GM23248 (cell line): ENCODE measurements around the gene ACTL10. TPM values are rescaled to one million over a fixed set of nuclear protein-coding genes. Genes with fewer than 3 reads are reported as not detected.

ENCODE experiments used
- DNase-seq: peaks from one replicate; pipeline ENCODE4 v3.0.0-alpha.2; 2015
- H2AFZ ChIP-seq: fragments of 200-600 bp; sonication (generic); 2 replicates; pipeline ENCODE4 v1.6.1; 2016; ENCODE audit warnings: antibody characterized with exemption
- H3F3A ChIP-seq: fragments of 200-600 bp; sonication (generic); 2 replicates; pipeline ENCODE4 v1.6.1; 2016; ENCODE audit warnings: mild to moderate bottlenecking, antibody characterized with exemption, mixed run types; ENCODE audit not compliant: insufficient read depth
- H3K27ac ChIP-seq: fragments of 200-600 bp; sonication (generic); 2 replicates; pipeline ENCODE4 v1.5.1; 2016; ENCODE audit warnings: mild to moderate bottlenecking
- H3K27me3 ChIP-seq: fragments of 200-600 bp; sonication (generic); replicated peaks from 2 replicates; pipeline ENCODE4 v1.6.1; 2016; ENCODE audit warnings: mild to moderate bottlenecking; ENCODE audit not compliant: insufficient read depth
- H3K36me3 ChIP-seq: fragments of 200-600 bp; sonication (generic); 2 replicates; pipeline ENCODE4 v1.6.1; 2016; ENCODE audit warnings: low read depth, mild to moderate bottlenecking
- H3K4me1 ChIP-seq: fragments of 200-600 bp; sonication (generic); 2 replicates; pipeline ENCODE4 v1.6.1; 2016; ENCODE audit warnings: mild to moderate bottlenecking; ENCODE audit not compliant: insufficient read depth
- H3K4me2 ChIP-seq: fragments of 200-600 bp; sonication (generic); one replicate; pipeline ENCODE4 v1.6.1; 2016; ENCODE audit warnings: mild to moderate bottlenecking; ENCODE audit not compliant: unreplicated experiment
- H3K4me3 ChIP-seq: fragments of 200-600 bp; sonication (generic); 2 replicates; pipeline ENCODE4 v1.5.1; 2016; ENCODE audit warnings: mild to moderate bottlenecking
- H3K79me2 ChIP-seq: fragments of 200-600 bp; sonication (generic); 2 replicates; pipeline ENCODE4 v1.6.1; 2016; ENCODE audit warnings: mild to moderate bottlenecking; ENCODE audit not compliant: insufficient read depth
- H3K9ac ChIP-seq: fragments of 200-600 bp; sonication (generic); 2 replicates; pipeline ENCODE4 v1.6.1; 2016; ENCODE audit warnings: mild to moderate bottlenecking
- H3K9me2 ChIP-seq: fragments of 200-600 bp; sonication (generic); 2 replicates; pipeline ENCODE4 v1.6.1; 2016; ENCODE audit warnings: mixed run types, mild to moderate bottlenecking, moderate library complexity; ENCODE audit not compliant: insufficient read depth
- H3K9me3 ChIP-seq: fragments of 200-600 bp; sonication (generic); one replicate; pipeline ENCODE4 v1.6.1; 2017; ENCODE audit warnings: low read depth
- H4K20me1 ChIP-seq: fragments of 200-600 bp; sonication (generic); 2 replicates; pipeline ENCODE4 v1.6.0; 2016; ENCODE audit not compliant: insufficient read depth
- EZH2 ChIP-seq: fragments of 200-600 bp; sonication (generic); IDR thresholded peaks from 2 replicates; pipeline ENCODE4 v1.6.1; 2018; ENCODE audit warnings: antibody characterized with exemption, mild to moderate bottlenecking; ENCODE audit not compliant: insufficient read depth, poor library complexity, severe bottlenecking
- EZH2phosphoT487 ChIP-seq: fragments of 200-600 bp; sonication (generic); IDR thresholded peaks from 2 replicates; pipeline ENCODE4 v1.6.1; 2018; ENCODE audit warnings: antibody characterized with exemption, moderate library complexity, mild to moderate bottlenecking, low read depth; ENCODE audit not compliant: insufficient read depth
- WGBS, 2 experiments: methylation state at CpG; one replicate each; pipeline ENCODE4 v1.1.6; 2015 to 2017; ENCODE audit warnings: low lambda C conversion rate in 2 of 2, low coverage in 1 of 2; ENCODE audit errors: missing lambda C conversion rate in 2 of 2; 5-methylcytosine and 5-hydroxymethylcytosine counted together
- in situ Hi-C: fragments of 300-500 bp; cut with MboI; formaldehyde crosslinking; loops from 2 replicates; pipeline ENCODE4 v1.15.0; 2020
- polyA plus RNA-seq: library from polyadenylated mRNA; unstranded; fragments of >200 nt; fragmentation: Nextera tagmentation; extraction: Ambion mirVana; gene quantifications from 2 replicates; pipeline ENCODE4 v1.2.1, GENCODE V29; 2016
- total RNA-seq: library from RNA; depleted of rRNA; stranded (reverse); fragments of >200 nt; shearing (Covaris generic); gene quantifications from 2 replicates; pipeline ENCODE4 v1.2.3, GENCODE V29; 2014

ACTL10 gene
- total and polyA plus RNA-seq, 2 experiments from 2014 or later, result 1.7 to 3.4 TPM

DNA sequence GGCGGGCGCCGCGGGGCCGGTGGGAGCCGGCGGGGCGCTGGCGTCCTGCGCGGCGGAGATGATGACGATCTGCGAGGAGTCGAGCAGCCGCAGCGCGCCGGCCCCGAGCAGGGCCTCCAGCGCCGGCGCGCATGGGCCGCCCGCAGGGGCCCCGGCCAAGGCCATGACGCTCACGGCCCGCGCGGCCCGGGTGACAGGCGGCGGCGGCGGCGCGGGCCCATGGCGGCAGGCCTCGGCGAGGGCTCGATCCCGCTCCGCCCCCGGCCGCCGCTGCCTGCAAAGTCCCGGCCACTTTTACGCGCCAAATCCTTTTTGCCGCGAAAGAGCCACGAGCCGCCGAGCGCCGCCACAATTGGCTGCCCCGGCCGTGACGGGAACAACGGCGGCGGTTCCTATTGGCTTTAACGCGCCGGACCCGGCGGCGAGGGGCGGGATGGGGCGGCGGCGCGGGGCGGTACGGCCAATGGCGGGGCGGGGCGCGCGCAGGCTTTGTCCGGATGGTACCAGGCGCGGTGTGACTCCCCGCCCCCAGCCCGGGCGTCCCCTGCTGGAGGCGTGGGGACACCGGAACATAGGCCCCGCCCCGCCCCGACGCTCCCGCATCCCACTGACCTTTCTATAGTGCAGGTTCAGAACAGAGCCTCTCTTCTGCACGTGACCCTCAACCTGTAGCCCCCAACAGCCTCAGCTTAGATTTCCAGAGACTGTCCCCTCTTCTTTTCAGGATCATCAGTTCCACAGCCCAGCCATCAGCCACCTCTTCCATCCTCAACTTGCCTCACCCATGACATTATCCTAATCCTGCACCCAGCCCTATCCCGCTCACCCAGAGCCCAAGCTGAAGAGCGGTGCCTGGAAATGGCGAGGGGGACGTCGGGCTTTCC, 19.6 kb downstream of the ACTL10 start, which contains the start of gene E2F1:
E2F1 (minus strand) TSS at position 286 of the 884 bp plus-strand sequence; CDS start at position 165, 121 bp downstream.
- H3K9me2 ChIP-seq, result no peaks in the 10 kb centered on the region
- no peak for TF ChIP-seq EZH2phosphoT487
- TF ChIP-seq EZH2, result no peak
- H3K4me2 ChIP-seq, result peak within 1 kb of the TSS; percentile 62
- peak within 1 kb of the TSS; percentile 71 for H3K4me3 ChIP-seq
- H4K20me1 ChIP-seq, result no peaks in the 10 kb centered on the region
- H3K9ac ChIP-seq, result peak within 1 kb of the TSS; percentile 66
- H3K36me3 ChIP-seq, result no peaks in the 10 kb centered on the region
- H3K79me2 ChIP-seq, result peaks cover 22% of the 10 kb centered on the region
- peak within 1 kb of the TSS; percentile 84 for H2AFZ ChIP-seq
- peaks cover 8% of the 10 kb centered on the region for H3K4me1 ChIP-seq
- in situ Hi-C loops, result no loop called here
- H3K27ac ChIP-seq, result peak within 1 kb of the TSS; percentile 30; the same call in 1 of the 2 replicates
- peak; percentile 98 for DNase-seq
- no peaks in the 10 kb centered on the region; the same call in 1 of the 2 replicates for H3F3A ChIP-seq
- no peaks in the 10 kb centered on the region for H3K9me3 ChIP-seq
- H3K27me3 ChIP-seq, result no peaks in the 10 kb centered on the region
- 8 to 9% methylated on average over 38 to 58 of the region's 101 CpGs for WGBS, 2 experiments

DNA sequence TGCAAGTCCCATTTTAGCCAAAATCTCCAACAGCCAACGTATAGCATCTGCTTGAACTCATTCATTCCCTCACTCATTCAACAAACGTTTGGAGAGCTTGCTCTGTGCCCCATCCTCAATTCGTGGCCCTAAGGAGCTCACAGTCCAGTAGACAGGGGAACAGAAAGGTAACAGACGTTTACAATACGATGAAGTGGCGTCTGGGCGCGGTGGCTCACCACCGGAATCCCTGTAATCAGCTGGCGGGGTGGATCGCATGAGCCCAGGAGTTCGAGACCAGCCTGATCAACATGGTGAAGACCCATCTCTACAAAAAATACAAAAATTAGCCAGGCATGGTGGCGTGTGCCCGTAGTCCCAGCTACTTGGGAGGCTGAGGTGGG, 20.2 kb downstream of the ACTL10 start:
- TF ChIP-seq EZH2phosphoT487 (no peak), EZH2 (no peak)
- Histone ChIP-seq H3K27ac (no peak overlapping the region), H4K20me1 (no peaks in the 10 kb centered on the region), H3K9me2 (no peaks in the 10 kb centered on the region), H3K4me3 (peak overlapping the region; percentile 71; the same call in 1 of the 2 replicates), H3K9me3 (no peaks in the 10 kb centered on the region), H2AFZ (peak overlapping the region; percentile 84), H3K9ac (no peak overlapping the region), H3K79me2 (peaks cover 22% of the 10 kb centered on the region), H3K4me1 (peaks cover 8% of the 10 kb centered on the region), H3K4me2 (peak overlapping the region; percentile 50), H3K27me3 (no peaks in the 10 kb centered on the region), H3F3A (no peaks in the 10 kb centered on the region; the same call in 1 of the 2 replicates), H3K36me3 (no peaks in the 10 kb centered on the region)
- no peak for DNase-seq
- WGBS, 2 experiments, result 91% methylated on average over 14 of the region's 14 CpGs
- in situ Hi-C loops, result no loop called here

DNA sequence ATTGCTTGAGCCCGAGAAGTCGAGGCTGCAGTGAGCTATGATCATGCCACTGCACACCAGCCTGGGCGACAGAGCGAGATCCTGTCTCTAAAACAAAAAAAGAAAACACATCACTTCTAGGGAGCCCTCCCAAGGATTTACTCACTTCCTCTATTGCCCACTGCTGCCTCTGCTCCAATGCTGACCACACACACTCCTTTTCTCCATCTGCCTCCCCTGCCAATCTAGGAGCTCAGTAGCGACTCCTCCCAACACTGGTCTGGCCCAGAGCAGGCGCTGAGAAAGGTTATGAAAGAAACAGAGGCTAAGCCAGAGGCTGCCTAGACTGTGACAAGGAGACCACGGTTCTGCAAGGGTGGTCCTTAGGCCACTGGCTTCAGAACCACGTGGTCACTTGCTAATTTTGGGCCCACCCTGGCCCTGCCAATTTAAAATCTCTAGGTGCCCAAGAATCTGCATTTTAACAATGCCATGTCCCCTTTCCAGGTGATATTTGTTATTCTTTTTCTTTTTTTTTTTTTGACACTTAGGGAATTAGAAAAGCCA, 20.7 kb downstream of the ACTL10 start:
- Histone ChIP-seq H3K79me2 (peaks cover 22% of the 10 kb centered on the region), H4K20me1 (no peaks in the 10 kb centered on the region), H3K9ac (no peak overlapping the region), H3K36me3 (no peaks in the 10 kb centered on the region), H3K27me3 (no peaks in the 10 kb centered on the region), H3K4me2 (no peak overlapping the region), H3K4me3 (no peak overlapping the region), H3K27ac (no peak overlapping the region), H3K9me2 (no peaks in the 10 kb centered on the region), H2AFZ (peak overlapping the region; percentile 84; the same call in 1 of the 2 replicates), H3K4me1 (peaks cover 8% of the 10 kb centered on the region), H3K9me3 (no peaks in the 10 kb centered on the region), H3F3A (no peaks in the 10 kb centered on the region; the same call in 1 of the 2 replicates)
- in situ Hi-C loops, result no loop called here
- DNase-seq, result peak; percentile 22
- 71% methylated on average over 8 of the region's 8 CpGs for WGBS, 2 experiments
- TF ChIP-seq EZH2, result no peak
- no peak for TF ChIP-seq EZH2phosphoT487

DNA sequence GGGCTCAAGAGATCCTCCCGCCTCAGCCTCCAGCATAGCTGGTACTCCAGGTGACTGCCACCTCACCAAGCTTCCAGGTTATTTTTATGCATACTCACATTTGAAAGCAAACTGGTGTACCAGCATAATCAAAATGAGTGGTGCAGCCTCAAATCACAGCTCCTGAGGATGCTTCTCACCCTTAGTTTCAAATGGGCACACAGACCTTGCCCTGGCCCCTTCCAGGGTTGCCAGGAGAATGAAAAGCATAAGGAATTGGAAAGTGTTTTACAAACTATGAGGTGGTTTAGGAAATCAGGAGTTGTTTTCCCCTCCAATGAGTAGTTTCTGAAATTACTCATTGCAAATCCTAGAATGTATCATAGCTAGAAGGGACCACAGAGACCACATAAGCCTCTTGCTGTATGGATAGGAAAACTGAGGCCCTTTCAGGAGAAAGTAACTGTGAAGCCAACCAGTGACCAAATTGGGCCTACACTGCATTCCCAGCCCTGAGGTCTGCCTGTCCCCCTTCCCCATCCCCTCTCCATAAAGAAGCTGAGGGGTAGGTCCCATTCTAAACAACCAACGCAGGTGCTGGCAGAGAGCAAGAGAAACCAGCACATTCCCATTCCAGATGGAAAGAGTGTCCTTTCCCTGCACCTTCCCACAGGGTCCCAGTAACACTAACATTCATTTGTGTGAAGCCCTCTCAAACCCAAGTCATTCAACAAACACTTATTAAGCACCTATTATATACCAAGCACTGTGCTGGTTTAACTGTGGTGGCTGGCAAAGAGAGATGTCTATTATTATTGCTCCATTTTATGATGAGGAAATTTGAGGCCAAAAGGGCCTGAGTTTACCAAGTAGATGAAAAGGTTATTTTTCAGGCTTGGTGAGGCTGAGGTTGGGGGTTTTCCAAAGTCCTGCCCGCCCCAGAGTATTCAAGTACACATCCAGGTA, 21.5 kb downstream of the ACTL10 start:
- in situ Hi-C loops, result no loop called here
- Histone ChIP-seq H3K27me3 (no peaks in the 10 kb centered on the region), H3K79me2 (peaks cover 15% of the 10 kb centered on the region; the same call in 1 of the 2 replicates), H3K4me2 (no peak overlapping the region), H3K9me2 (no peaks in the 10 kb centered on the region), H3F3A (no peaks in the 10 kb centered on the region; the same call in 1 of the 2 replicates), H3K9me3 (no peaks in the 10 kb centered on the region), H3K4me1 (peaks cover 8% of the 10 kb centered on the region), H3K27ac (no peak overlapping the region), H4K20me1 (no peaks in the 10 kb centered on the region), H3K9ac (no peak overlapping the region), H3K36me3 (no peaks in the 10 kb centered on the region), H3K4me3 (no peak overlapping the region), H2AFZ (no peak overlapping the region)
- no peak for DNase-seq
- WGBS, 2 experiments, result 95 to 97% methylated on average over 3 of the region's 3 CpGs
- no peak for TF ChIP-seq EZH2phosphoT487
- TF ChIP-seq EZH2, result no peak
